Putamen (tissue), 1 donor: ENCODE results near the gene MYPN.
"Not testable (repeated sequence)": the region's sequence is repeated elsewhere in the genome, so short reads cannot be mapped to it uniquely, and the experiment has no call there.

Source experiments
- DNase-seq: peaks from one replicate; pipeline ENCODE4 v3.0.0-alpha.2; 2016; ENCODE audit warnings: low spot score

The MYPN gene

DNA sequence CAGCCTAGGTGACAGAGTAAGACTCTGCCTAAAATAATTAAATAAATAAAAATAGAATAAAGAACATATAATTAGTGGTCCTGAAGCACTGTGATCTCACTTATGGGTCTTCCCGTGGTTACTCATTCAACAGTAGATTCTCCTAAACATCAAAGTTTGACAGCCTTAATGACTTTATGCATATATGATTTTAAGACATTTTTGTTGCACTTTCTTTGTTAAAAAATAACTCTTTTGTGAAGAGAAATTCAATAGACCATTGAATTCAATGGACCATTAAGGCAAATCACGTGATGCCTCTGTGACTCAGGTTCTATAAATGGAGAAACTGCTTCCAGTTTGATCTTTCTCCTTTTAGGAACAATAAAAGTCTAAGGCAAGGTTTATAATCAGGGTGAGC, 63.0 kb downstream of the MYPN start:
- DNase-seq, result no peak

DNA sequence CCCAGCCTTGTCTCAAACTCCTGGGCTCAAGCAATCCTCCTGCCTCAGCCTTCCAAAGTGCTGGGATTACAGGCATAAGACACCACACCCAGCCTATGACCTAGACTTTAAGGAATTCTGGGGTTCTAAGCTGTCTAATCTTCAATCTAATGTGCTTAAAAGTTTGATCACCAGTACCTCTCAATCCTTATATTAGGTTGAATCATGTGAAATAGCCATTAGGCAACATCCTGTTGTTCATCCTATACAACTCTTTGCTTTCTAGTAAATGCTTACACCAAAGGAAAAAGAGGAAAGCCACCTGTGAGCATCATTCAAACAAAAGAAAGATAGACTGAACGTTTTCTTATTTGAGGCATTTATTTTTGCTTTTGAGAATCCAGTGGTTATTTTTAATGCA, 66.7 kb downstream of the MYPN start:
- no peak for DNase-seq

DNA sequence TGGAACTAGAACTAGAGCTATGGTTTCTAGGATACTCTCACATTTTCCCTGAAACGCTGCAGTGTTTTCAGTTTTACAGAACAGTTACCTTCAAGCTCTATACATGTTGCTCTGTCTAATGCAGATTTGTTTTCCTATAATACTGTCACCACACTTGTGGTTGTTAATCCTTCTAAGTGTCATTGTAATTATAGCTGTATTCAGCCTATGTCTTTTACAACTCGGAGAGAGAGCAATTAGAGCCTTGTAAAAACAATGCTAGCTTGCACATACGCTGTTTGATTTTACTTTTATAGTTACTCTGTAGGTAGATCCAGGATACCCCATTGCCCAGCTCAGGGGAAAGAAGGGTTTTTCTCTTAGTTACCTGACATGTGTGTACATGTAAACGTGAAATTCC, 67.5 kb downstream of the MYPN start:
- DNase-seq, result no peak

DNA sequence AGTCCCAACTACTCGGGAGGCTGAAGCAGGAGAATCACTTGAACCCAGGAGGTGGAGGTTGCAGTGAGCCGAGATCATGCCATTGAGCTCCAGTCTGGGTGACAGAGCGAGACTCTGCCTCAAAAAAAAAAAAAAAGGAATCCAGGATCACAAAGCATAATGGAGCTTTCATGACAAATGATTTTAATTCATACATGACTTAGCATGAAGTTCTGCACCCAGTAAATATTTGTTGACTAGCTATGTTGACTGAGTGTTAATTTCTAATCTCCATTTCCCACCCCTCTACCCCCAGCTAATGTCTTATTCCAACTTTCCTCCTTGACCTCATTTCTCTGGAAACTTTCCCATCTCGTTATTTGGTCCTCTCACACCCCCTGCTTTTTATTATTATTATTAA, 69.3 kb downstream of the MYPN start:
- DNase-seq, result no peak

DNA sequence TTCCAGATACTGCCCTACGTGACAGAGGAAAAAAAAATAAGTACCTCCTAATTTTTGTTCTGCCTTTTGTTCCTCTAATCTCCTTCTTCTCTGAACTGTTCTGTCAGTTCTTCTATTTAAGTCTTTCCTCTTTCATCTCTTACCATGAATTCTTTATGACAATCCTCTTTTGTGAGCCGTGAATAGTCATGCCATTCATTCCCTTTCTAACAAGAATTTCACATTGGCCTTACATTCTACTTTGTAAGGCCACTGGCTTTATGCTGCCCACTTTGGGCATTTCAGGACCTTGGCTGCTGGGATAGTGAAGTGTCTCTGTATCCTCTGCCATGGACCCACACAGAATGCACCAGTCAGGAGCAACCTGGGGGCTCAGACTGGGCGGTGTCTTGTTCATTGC, 69.7 kb downstream of the MYPN start:
- no peak for DNase-seq

DNA sequence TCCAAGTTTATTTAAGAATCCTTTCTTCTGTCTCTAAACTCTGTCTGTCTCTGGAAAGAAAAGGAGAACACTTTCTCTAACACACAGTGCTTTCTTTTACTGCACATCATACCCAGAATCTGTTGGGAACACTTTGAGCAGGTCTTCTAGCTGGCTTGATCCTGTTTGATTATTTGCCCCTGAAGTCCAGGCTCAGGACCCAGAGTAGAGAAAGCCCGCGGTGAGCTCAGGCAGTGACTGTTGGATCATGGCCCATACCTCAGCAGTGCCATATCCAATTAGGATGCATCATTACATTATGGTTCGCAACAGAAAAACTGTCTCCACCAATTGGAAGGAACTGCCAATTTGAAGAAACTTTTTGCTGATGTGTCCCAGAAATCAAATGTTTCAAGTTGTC, 71.2 kb downstream of the MYPN start:
- no peak for DNase-seq

DNA sequence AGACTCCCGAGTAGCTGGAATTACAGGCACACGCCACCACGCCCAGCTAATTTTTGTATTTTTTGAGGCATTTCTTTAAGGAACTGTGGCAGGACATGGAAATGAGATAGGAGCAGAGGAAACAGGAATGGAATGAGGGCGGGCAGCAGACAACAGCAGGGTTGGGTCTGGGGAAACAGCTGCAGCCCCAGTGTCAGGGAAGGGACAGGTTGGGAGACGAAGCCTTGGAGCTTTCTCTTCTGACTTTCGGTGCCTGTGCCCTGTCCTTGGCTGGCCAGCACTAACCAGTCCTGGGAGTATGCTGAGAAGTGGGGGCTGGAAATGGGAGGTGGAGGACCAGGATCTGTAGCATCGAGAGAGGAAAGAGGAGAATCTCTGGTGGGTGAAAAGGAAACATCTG, 75.3 kb downstream of the MYPN start:
- DNase-seq, result no peak

DNA sequence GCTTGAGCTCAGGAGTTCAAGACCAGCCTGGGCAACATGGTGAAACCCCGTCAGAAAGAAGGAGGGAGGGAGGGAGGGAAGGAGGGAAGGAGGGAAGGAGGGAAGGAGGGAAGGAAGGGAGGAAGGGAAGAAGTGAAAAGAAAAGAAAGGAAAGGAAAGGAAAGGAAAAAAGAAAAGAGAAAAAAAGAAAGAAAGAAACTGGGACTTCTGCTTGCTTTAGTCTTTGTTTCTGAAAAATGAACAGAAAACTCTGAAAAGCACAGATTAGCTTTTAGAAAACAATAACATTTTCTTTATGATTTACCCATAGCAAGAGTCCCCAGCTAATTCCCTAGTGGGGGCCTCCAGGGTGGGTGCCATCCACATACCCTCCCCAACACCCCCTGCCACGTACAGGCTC, 75.8 kb downstream of the MYPN start:
- no peak for DNase-seq

DNA sequence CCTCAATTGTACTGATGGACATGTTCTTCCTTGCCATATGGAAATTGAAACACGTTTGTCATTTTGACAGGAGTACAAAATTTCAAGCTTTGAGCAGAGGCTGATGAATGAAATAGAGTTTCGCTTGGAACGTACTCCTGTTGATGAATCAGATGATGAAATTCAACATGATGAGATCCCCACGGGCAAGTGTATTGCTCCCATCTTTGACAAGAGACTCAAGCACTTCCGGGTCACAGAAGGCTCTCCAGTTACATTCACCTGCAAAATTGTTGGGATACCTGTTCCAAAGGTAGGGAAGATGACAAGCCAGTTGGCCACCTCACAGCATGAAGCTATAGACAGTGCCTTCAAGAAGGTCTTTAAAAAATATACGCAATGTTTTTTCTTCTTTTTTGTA, 79.5 kb downstream of the MYPN start:
- DNase-seq, result no peak

DNA sequence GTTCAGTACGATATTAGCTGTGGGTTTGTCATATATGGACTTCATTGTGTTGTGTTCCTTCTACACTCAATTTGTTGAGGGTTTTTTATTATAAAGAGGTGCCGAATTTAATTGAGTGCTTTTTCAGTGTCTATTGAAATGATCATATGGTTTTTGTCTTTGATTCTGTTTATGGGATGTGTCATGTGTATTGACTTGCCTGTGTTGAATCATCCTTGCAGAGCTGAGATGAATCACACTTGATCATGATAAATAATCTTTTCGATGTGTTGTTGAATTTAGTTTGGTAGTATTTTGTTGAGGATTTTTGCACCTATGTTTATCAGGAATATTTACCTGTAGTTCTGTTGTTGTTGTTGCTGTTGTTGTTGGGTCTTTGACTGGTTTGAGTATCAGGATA, 82.8 kb downstream of the MYPN start:
- no peak for DNase-seq

DNA sequence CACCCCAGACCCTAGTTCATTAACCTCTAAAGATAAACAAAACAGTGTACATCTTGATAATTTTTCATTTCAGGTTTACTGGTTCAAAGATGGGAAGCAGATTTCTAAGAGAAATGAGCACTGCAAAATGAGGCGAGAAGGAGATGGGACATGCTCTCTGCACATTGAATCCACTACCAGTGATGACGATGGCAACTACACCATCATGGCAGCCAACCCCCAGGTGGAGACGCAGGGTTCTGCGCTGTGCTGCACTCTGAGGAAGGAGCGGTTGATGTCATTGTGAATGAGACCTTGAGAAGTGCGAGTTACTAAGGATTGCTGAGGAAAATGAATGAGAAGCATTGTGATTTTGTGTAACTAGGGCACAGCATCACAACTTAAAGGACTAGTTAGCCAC, 85.0 kb downstream of the MYPN start:
- DNase-seq, result no peak

DNA sequence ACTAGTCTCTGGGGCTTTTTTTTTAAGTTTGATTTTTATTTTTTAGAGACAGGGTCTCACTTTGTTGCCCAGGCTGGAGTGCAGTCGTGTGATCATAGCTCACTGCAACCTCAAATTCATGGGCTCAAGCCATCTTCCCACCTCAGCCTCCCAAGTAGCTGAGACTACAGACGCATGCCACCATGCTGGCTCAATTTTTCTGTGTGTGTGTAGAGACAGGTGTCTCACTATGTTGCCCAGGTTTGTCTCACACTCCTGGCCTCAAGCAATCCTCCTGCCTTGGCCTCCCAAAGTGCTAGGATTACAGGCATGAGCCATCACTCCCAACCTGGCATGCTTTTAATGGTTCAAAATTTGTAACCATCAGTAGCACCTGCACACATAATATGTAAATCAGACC, 86.5 kb downstream of the MYPN start:
- DNase-seq, result not testable (repeated sequence)

DNA sequence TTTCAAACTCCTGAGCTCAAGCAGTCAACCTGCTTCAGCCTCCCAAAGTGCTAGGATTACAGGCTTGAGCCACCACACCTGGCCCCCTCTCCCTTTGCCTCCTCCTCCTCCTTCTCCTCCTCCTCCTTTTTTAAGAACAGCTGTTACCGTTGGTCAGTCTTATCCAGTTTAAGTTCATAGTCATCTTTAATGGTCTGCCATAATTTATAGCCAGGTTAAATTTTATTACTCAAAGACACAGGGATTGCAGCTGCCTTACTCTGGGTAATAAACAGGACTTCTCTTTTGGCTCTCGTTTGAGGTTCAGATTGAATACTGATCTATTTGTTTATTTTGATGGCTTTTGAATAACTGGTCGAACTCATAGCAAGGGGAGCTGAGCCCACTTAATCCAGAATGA, 87.4 kb downstream of the MYPN start:
- no peak for DNase-seq

DNA sequence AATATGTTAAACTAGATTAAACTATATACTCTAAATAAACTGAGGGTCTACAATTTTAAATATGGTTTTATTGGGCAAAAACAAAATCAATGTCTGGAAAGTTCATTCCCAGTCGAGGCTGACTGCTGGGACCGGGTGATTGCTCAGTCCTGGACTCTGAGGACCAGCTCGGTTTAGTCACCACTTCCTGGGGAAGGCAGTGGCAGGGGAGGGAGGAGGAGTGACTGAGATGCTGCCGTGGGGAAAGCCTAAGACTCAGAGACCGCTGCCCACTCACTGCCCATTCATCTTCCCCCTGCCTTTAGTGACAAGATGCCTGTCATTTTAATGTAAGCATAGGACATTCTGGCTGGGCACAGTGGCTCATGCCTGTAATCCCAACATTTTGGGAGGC, 93.7 kb downstream of the MYPN start:
- no peak for DNase-seq

DNA sequence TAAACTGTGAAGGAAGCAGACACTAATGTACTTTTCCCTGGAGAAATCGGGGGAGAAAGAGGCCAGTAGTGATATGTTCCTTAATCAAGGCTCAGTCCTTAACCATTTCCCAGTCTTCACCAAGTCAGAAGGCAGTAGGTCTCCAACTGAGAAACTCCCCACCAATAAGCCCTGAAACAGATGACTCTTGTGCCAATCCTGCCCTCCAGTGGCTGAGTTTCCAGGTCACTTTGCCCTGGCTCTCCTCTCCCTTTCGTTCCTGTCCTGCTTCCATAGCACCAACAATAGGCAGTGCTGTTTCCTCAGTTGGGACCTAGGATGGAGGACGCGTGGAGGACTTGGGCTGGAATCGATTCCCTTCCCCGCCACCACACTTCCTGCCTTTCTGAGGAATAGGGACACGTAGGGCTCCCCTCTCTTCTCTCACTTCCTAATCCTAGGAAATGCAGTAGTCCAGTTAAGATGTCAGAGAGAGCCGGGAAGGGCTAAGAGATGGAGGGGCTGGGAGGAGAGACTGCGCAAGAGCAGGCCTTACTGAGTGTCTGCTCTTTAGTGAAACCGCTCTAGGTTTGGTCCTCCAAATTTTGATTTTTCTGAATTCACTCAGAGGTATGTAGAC, 99.2 kb downstream of the MYPN start:
- DNase-seq, result peak; percentile 40

DNA sequence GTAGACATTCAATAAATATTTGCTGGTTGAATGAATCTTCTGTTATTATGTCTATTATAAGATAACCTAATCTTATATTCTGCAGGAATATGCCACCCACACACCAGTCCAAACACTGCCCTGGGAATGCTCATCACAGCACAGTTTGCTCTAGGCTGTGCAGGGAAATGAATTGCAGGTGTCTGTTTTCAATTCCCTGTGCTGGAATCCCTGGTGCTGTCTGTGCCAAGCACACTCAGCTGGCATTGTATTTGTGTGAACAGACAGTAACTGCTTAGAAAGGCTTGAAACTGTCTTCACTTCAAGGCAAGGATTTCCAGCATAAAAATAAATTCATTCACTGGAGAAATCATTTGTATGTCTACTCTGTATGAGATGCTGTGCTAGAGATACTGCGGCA, 102.4 kb downstream of the MYPN start:
- DNase-seq, result no peak

DNA sequence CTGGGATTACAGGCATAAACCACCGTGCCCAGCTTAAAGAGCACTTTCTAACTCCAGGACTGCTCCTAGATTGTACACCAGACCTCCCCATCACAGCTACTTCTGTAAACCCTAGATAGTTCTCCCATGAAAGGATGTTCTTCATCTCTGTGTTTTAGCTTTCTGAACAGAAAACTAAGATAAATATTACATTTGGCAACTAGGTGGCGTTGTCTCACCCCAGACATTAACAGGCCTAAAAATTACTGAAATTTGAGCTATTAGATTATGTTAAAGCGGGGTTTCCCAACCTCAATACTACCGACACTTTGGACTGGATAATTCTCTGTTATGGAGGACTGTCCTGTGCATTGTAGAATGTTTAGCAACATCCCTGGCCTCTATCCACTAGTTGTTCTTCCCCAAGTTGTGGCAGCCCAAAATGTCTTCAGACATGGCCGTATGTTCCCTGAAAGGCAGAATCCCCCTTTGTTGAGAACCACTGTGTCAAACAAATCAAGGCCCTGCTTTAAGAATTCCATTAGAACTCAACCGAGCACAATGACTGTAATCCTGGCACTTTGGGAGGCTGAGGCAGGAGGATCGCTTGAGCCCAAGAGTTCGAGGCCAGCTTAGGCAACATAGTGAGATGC, 103.5 kb downstream of the MYPN start:
- DNase-seq, result peak; percentile 20

DNA sequence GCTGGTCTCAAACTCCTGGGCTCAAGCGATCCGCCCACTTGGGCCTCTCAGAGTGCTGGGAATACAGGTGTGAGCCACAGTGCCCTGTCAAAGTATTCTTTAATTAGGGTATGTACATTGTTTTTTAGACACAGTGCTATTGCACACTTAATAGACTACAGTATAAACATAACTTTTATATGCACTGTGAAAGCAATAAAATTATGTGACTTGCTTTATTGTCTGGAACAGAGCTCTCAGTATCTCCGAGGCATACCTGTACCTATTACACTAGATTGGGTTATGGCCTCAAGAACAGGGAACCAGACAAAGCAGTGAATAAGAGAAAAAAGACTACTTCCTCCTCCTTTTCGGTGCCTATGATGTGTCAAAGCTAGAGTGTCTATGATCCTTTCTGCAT, 109.5 kb downstream of the MYPN start:
- no peak for DNase-seq

DNA sequence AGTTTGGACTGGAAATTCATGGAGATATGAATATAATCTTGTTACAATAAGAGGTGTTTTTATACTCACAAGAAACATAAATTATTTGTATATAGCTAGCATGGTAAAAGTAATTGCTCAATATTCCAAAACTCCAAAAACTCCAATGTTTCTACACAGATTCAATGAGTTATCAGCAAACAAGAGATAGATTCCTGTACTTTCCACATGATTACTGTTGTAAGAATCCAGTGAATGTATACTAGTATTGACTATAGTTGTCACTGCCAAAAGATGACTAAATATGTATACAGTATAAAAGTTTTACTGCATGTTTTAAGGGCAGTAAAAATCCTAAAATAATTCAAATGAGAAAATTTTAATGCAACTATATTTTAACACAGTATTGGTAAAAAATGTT, 111.9 kb downstream of the MYPN start:
- no peak for DNase-seq

DNA sequence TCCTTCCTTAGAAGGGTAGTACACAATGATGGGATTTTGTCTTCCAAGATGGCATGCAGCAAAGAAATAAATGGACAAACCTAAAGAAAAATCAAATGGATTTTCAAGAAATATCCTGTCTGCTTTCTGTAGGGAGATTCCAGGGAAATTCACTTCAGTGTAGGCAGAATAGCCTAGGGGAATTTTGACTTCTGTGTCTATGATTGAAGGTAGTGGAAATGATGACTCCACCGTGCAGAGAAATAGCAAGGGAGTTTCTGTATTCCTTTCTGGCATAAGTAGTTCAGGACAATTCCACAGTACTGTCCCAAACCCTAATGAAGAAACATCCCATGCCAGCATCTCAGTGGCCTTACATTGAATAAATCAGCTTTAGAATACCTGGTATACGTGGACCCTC, 113.1 kb downstream of the MYPN start:
- no peak for DNase-seq

DNA sequence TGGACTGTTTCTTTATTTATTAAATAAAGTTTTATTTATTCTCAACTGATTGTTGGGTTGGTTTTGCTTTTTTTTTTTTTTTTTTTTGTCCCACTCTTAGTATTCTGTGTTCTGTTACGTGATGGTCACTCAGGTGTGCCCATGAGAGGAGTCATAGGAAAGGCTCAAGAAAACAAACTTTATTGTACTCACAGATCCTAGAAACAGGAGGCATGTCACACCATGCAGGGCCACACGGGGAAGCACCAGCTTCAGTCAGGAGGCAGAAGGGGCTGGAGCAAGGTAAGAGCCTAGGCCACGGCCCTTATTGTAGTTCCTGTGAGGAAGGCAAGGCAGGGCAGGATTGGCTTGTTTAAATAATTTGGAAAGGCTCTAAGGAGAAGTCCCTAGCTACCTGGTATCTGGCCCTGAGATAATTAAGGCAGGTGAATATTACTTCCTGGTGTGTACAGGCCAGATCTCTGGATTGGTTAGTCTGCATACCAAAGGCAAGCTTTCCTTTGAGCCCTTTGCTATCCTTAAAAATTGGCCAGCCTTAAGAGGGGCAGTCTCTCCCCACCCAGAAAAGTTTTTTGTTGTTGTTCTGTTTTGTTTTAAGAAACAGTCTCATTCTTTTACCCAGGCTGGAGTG, 114.4 kb downstream of the MYPN start:
- no peak for DNase-seq

DNA sequence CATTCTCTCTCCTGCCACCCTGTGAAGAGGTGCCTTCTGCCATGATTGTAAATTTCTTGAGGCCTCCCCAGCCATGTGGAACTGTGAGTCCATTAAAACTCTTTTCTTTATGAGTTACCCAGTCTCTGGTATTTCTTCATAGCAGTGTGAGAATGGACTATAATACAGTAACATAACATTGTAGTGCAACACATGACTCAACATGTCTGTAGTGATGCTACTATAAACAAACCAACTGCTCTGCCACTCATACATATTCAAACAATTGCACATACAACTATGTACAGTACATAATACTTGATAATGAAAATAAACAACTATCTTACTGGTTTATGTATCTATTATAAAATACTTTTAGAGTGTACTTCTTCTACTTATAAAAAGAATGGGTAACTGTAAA, 115.5 kb downstream of the MYPN start:
- DNase-seq, result no peak

DNA sequence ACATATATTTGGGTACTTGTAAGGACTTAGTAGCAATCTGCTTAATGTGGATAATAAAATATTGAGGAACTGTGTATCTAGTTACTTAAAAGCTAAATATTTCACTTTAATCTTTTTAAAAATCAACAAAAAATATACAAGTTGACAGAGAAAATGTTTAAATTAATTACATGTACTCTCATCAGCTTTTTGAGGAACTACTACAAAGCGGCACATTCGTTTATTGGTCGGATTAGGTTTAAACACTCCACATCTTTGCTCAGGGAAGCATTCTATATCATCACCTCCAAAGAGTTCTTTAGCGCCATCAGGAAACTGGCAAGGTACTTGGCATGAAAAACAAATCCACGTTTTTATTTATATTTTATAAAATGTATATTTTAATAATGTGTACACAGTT, 121.0 kb downstream of the MYPN start:
- no peak for DNase-seq
